WTC11 (cell line): ENCODE results near the gene SAT1. TPM values are rescaled to one million over a fixed set of nuclear protein-coding genes. Genes with fewer than 3 reads are reported as not detected.

Experiments
- ATAC-seq: fragments of 200-7000 bp; cut with Tn5 transposase; 2 replicates; pipeline ENCODE4 v1.10.0; 2021; ENCODE audit warnings: mild to moderate bottlenecking, moderate library complexity
- Bru-seq: library from RNA; stranded (reverse); fragments of 400-500 nt; gene quantifications from one replicate; lab custom pipeline; 2021; lab: Mats Ljungman, UMichigan
- CTCF ChIA-PET: fragments of 300-600 bp; sonication (Branson Sonifier 250); formaldehyde crosslinking; loops from one replicate; lab custom pipeline; 2021; ENCODE audit warnings: antibody characterized with exemption; lab: Charles Lee
- POLR2A ChIA-PET: fragments of 350-600 bp; sonication (Branson Sonifier 250); formaldehyde crosslinking; loops from one replicate; lab custom pipeline; 2021; ENCODE audit warnings: antibody characterized with exemption; lab: Charles Lee
- DNase-seq: peaks from one replicate; pipeline ENCODE4 v3.0.0; 2021; ENCODE audit warnings: low spot score
- H3K27ac Mint-ChIP-seq: 2 replicates; pipeline ENCODE4 v1.8.0; 2021; ENCODE audit warnings: mixed read lengths
- H3K27me3 Mint-ChIP-seq: 2 replicates; pipeline ENCODE4 v1.8.0; 2021; ENCODE audit warnings: low read depth, mild to moderate bottlenecking, moderate library complexity, mixed read lengths
- H3K36me3 Mint-ChIP-seq: 2 replicates; pipeline ENCODE4 v1.8.0; 2021; ENCODE audit warnings: mixed read lengths
- H3K4me1 Mint-ChIP-seq: 2 replicates; pipeline ENCODE4 v1.8.0; 2022; ENCODE audit warnings: mixed read lengths
- H3K4me3 Mint-ChIP-seq: 2 replicates; pipeline ENCODE4 v1.8.0; 2021; ENCODE audit warnings: mild to moderate bottlenecking, moderate library complexity, mixed read lengths
- H3K9me3 Mint-ChIP-seq: 2 replicates; pipeline ENCODE4 v1.8.0; 2021; ENCODE audit warnings: mixed read lengths
- CREM ChIP-seq: sonication (generic); formaldehyde crosslinking; IDR thresholded peaks from 2 replicates; pipeline ENCODE4 v1.8.1; 2022; ENCODE audit warnings: mild to moderate bottlenecking, missing genetic modification reagents, moderate library complexity
- HMGXB4 ChIP-seq: sonication (generic); formaldehyde crosslinking; IDR thresholded peaks from 2 replicates; pipeline ENCODE4 v1.8.1; 2023; ENCODE audit warnings: mild to moderate bottlenecking, moderate library complexity, missing genetic modification reagents
- NFATC4 ChIP-seq: fragments of 250-450 bp; sonication (Bioruptor Pico); IDR thresholded peaks from 2 replicates; pipeline ENCODE4 v1.9.0; 2021; ENCODE audit warnings: mild to moderate bottlenecking
- PRDM15 ChIP-seq: sonication (generic); formaldehyde crosslinking; IDR thresholded peaks from 2 replicates; pipeline ENCODE4 v1.8.0; 2022; ENCODE audit warnings: missing genetic modification reagents
- PRRX2 ChIP-seq: fragments of 250-450 bp; sonication (Bioruptor Pico); IDR thresholded peaks from 2 replicates; pipeline ENCODE4 v1.8.0; 2021; ENCODE audit warnings: mild to moderate bottlenecking
- SP1 ChIP-seq: sonication (generic); formaldehyde crosslinking; conservative IDR thresholded peaks from 2 replicates; pipeline ENCODE4 v1.8.1; 2022; ENCODE audit warnings: missing genetic modification reagents
- STAT6 ChIP-seq: sonication (generic); formaldehyde crosslinking; conservative IDR thresholded peaks from 2 replicates; pipeline ENCODE4 v1.8.1; 2023; ENCODE audit warnings: mild to moderate bottlenecking, low read depth, missing genetic modification reagents, moderate library complexity
- TCF7 ChIP-seq: sonication (generic); formaldehyde crosslinking; IDR thresholded peaks from 2 replicates; pipeline ENCODE4 v1.8.0; 2022; ENCODE audit warnings: mild to moderate bottlenecking, low read depth, missing genetic modification reagents, moderate library complexity
- ZNF232 ChIP-seq: sonication (generic); formaldehyde crosslinking; IDR thresholded peaks from 2 replicates; pipeline ENCODE4 v1.8.0; 2022; ENCODE audit warnings: mild to moderate bottlenecking, missing genetic modification reagents
- ZNF423 ChIP-seq: fragments of 250-450 bp; sonication (Bioruptor Pico); IDR thresholded peaks from 2 replicates; pipeline ENCODE4 v2.1.2; 2022; ENCODE audit warnings: mild to moderate bottlenecking, moderate library complexity
- long read RNA-seq, 3 experiments: library from RNA in 1 of 3; library from capped mRNA in 1 of 3; library from polyadenylated mRNA in 1 of 3; unstranded in 2 of 3; stranded (forward) in 1 of 3; transcript quantifications; one replicate each; pipeline ENCODE4 v2.0.0, GENCODE V29; 2021
- total RNA-seq: library from RNA; stranded (reverse); gene quantifications from 3 replicates; pipeline ENCODE4 v1.2.3, GENCODE V29; 2021
- TF ChIP-seq, protein P1 (sequence below): fragments of 200-600 bp; IDR thresholded peaks from 2 replicates; pipeline ENCODE4 v1.8.0; 2022; ENCODE audit warnings: antibody characterized with exemption
- TF ChIP-seq, protein P2 (sequence below): fragments of 250-450 bp; sonication (Bioruptor Pico); IDR thresholded peaks from 2 replicates; pipeline ENCODE4 v1.8.0; 2021; ENCODE audit warnings: mild to moderate bottlenecking

SAT1 gene
- total RNA-seq (52.6 to 70.7 TPM (median 55.8 TPM) in 3 replicates), Bru-seq, nascent RNA (percentile 95 among the genes with signal in this experiment)
- long read RNA-seq, experiment 1, transcript SAT1-204 (6 exons, 1,065 nt) = major isoform, 104 of 131 reads
- long read RNA-seq, experiment 1, partial matches to known transcripts = 1 of 131 reads
- long read RNA-seq, experiment 1, other reads (novel, unspliced or antisense) = 19 of 131 reads
- long read RNA-seq, experiment 2, transcript SAT1-204 (6 exons, 1,065 nt) = major isoform, 67 of 79 reads
- long read RNA-seq, experiment 2, partial matches to known transcripts = 2 of 79 reads
- long read RNA-seq, experiment 2, other reads (novel, unspliced or antisense) = 5 of 79 reads
- long read RNA-seq, experiment 3, transcript SAT1-204 (6 exons, 1,065 nt) = major isoform, 313 of 326 reads
- long read RNA-seq, experiment 3, partial matches to known transcripts = 0 of 326 reads
- long read RNA-seq, experiment 3, other reads (novel, unspliced or antisense) = 10 of 326 reads

DNA sequence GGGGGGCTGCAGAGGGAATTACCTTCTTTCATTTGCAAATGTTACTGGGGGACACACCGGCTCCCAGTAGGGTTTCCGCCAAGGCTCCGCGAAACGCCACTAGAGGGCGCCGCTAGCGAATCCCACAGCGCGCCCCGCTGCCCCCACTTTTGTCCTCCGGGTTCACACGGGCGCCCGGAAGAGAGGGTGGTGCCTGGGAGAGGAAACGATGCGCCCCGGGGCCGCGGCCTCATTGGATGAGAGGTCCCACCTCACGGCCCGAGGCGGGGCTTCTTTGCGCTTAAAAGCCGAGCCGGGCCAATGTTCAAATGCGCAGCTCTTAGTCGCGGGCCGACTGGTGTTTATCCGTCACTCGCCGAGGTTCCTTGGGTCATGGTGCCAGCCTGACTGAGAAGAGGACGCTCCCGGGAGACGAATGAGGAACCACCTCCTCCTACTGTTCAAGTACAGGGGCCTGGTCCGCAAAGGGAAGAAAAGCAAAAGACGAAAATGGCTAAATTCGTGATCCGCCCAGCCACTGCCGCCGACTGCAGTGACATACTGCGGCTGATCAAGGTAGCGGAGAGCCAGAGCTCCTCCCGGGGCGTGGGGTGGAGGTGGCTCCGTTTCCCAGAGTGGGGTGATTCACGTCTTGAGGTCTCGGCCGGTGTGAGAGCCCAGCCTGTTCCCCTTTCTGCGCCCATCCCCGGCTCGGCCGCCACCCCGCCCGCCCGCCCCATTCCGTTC is at the start of gene SAT1:
SAT1 (plus strand) TSS at position 311 of the 726 bp plus-strand sequence; CDS start at position 490, 179 bp downstream.
- H3K4me3 Mint-ChIP-seq = peak within 1 kb of the TSS; percentile 93
- TF ChIP-seq ZNF232 (CRISPR knock-in tag) (0 out of 2 replicates have a peak, but pooled peaks have one; percentile 59), HMGXB4 (CRISPR knock-in tag) (peak; percentile 24; the same call in 1 of the 2 replicates), CREM (CRISPR knock-in tag) (0 out of 2 replicates have a peak, but pooled peaks have one; percentile 26), SP1 (peak; percentile 43; the same call in 1 of the 2 replicates), TCF7 (no peak), ZNF423 (CRISPR knock-in tag) (no peak)
- TF ChIP-seq, protein P1, sequence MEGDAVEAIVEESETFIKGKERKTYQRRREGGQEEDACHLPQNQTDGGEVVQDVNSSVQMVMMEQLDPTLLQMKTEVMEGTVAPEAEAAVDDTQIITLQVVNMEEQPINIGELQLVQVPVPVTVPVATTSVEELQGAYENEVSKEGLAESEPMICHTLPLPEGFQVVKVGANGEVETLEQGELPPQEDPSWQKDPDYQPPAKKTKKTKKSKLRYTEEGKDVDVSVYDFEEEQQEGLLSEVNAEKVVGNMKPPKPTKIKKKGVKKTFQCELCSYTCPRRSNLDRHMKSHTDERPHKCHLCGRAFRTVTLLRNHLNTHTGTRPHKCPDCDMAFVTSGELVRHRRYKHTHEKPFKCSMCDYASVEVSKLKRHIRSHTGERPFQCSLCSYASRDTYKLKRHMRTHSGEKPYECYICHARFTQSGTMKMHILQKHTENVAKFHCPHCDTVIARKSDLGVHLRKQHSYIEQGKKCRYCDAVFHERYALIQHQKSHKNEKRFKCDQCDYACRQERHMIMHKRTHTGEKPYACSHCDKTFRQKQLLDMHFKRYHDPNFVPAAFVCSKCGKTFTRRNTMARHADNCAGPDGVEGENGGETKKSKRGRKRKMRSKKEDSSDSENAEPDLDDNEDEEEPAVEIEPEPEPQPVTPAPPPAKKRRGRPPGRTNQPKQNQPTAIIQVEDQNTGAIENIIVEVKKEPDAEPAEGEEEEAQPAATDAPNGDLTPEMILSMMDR = peak; percentile 55
- TF ChIP-seq, all 79 proteins: peak for 5
- DNase-seq (peak; percentile 95), ATAC-seq (peak; percentile 99)
- POLR2A ChIA-PET = interaction anchor here (0.6 to 1.6 kb wide), 6 partner anchors 30 to 124 kb away, joined by 3 to 9 read pairs (median 4); partner anchors contain the start of gene ACOT9
- CTCF ChIA-PET = interaction anchor here (1.0 to 2.0 kb wide), 9 partner anchors 14 to 271 kb away, joined by 3 to 27 read pairs (median 5); partner anchors contain the start of gene ACOT9
- Mint-ChIP-seq H3K27me3 (no peaks in the 10 kb centered on the region; the same call in 1 of the 2 replicates), H3K9me3 (no peaks in the 10 kb centered on the region), H3K36me3 (peaks cover 24% of the 10 kb centered on the region), H3K27ac (peak within 1 kb of the TSS; percentile 94), H3K4me1 (peaks cover 23% of the 10 kb centered on the region)

GRCh38 chrX:23736030-23736429 is 46.9 kb upstream of the SAT1 start:
- H3K4me3 Mint-ChIP-seq = no peak overlapping the region
- H3K9me3 Mint-ChIP-seq = no peaks in the 10 kb centered on the region
- ATAC-seq = no peak
- peaks cover 13% of the 10 kb centered on the region for H3K36me3 Mint-ChIP-seq
- ChIA-PET CTCF (no interaction called here), POLR2A (no interaction called here)
- H3K27ac Mint-ChIP-seq = peak overlapping the region; percentile 68; the same call in 1 of the 2 replicates
- H3K27me3 Mint-ChIP-seq = no peaks in the 10 kb centered on the region
- no peak for DNase-seq
- TF ChIP-seq, protein P2, sequence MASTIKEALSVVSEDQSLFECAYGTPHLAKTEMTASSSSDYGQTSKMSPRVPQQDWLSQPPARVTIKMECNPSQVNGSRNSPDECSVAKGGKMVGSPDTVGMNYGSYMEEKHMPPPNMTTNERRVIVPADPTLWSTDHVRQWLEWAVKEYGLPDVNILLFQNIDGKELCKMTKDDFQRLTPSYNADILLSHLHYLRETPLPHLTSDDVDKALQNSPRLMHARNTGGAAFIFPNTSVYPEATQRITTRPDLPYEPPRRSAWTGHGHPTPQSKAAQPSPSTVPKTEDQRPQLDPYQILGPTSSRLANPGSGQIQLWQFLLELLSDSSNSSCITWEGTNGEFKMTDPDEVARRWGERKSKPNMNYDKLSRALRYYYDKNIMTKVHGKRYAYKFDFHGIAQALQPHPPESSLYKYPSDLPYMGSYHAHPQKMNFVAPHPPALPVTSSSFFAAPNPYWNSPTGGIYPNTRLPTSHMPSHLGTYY (CRISPR knock-in tag) = no peak
- TF ChIP-seq NFATC4 (no peak), STAT6 (CRISPR knock-in tag) (no peak), PRDM15 (CRISPR knock-in tag) (no peak), PRRX2 (CRISPR knock-in tag) (no peak)
- TF ChIP-seq, all 79 proteins: peak for 0
- peaks cover 4% of the 10 kb centered on the region for H3K4me1 Mint-ChIP-seq
